HG03460 (cell line): ENCODE measurements around the gene WWC1.
"Not testable (repeated sequence)": the region's sequence is repeated elsewhere in the genome, so short reads cannot be mapped to it uniquely, and the experiment has no call there.

Experiments
- ATAC-seq: cut with Tn5 transposase; IDR thresholded peaks from one replicate; pipeline ENCODE4 v1.9.1; 2021; ENCODE audit not compliant: unreplicated experiment

Gene WWC1

GRCh38 chr5:168434746-168435321, 143.4 kb downstream of the WWC1 start:
- ATAC-seq: no peak

GRCh38 chr5:168435340-168435739, 143.9 kb downstream of the WWC1 start:
- ATAC-seq: not testable (repeated sequence)

- no peak for ATAC-seq
These were observed 146.9 kb downstream of the WWC1 start for GRCh38 chr5:168438349-168438748.

GRCh38 chr5:168443533-168443932, 152.1 kb downstream of the WWC1 start:
- ATAC-seq: no peak

GRCh38 chr5:168443950-168444700, 152.7 kb downstream of the WWC1 start:
- ATAC-seq: no peak

- no peak for ATAC-seq
These were observed 155.7 kb downstream of the WWC1 start for GRCh38 chr5:168446983-168447619.

GRCh38 chr5:168447808-168448207, 156.4 kb downstream of the WWC1 start:
- no peak for ATAC-seq

- no peak for ATAC-seq
These were observed 157.7 kb downstream of the WWC1 start for GRCh38 chr5:168449166-168449565.

GRCh38 chr5:168451565-168451964, 160.1 kb downstream of the WWC1 start:
- no peak for ATAC-seq

- no peak for ATAC-seq
These were observed 163.8 kb downstream of the WWC1 start for GRCh38 chr5:168455201-168455600.

GRCh38 chr5:168457542-168457941, 166.1 kb downstream of the WWC1 start:
- ATAC-seq: no peak

- no peak for ATAC-seq
These were observed 169.2 kb downstream of the WWC1 start for GRCh38 chr5:168460606-168461005.

- ATAC-seq: no peak
These were observed 171.6 kb downstream of the WWC1 start for GRCh38 chr5:168463081-168463480.

GRCh38 chr5:168464214-168464613, 172.8 kb downstream of the WWC1 start:
- ATAC-seq: no peak

- no peak for ATAC-seq
These were observed 173.2 kb downstream of the WWC1 start for GRCh38 chr5:168464641-168465040.

GRCh38 chr5:168467755-168468330, 176.4 kb downstream of the WWC1 start:
- no peak for ATAC-seq

GRCh38 chr5:168468836-168469235, 177.4 kb downstream of the WWC1 start:
- no peak for ATAC-seq

GRCh38 chr5:168469816-168470215, 178.4 kb downstream of the WWC1 start:
- no peak for ATAC-seq

- ATAC-seq: no peak
These were observed 180.3 kb downstream of the WWC1 start for GRCh38 chr5:168471785-168472184.

- ATAC-seq: no peak
These were observed 180.9 kb downstream of the WWC1 start for GRCh38 chr5:168472329-168472728.

GRCh38 chr5:168474319-168474718, 182.9 kb downstream of the WWC1 start:
- no peak for ATAC-seq

- no peak for ATAC-seq
These were observed 185.6 kb downstream of the WWC1 start for GRCh38 chr5:168477060-168477459.
